Measurements from ENCODE around the gene FAM3C. TPM values are rescaled to one million over a fixed set of nuclear protein-coding genes. Genes with fewer than 3 reads are reported as not detected.

FAM3C gene
- total RNA-seq, 1 donor from 2014 or later: 47.5 TPM

- TF ChIP-seq, protein P1, sequence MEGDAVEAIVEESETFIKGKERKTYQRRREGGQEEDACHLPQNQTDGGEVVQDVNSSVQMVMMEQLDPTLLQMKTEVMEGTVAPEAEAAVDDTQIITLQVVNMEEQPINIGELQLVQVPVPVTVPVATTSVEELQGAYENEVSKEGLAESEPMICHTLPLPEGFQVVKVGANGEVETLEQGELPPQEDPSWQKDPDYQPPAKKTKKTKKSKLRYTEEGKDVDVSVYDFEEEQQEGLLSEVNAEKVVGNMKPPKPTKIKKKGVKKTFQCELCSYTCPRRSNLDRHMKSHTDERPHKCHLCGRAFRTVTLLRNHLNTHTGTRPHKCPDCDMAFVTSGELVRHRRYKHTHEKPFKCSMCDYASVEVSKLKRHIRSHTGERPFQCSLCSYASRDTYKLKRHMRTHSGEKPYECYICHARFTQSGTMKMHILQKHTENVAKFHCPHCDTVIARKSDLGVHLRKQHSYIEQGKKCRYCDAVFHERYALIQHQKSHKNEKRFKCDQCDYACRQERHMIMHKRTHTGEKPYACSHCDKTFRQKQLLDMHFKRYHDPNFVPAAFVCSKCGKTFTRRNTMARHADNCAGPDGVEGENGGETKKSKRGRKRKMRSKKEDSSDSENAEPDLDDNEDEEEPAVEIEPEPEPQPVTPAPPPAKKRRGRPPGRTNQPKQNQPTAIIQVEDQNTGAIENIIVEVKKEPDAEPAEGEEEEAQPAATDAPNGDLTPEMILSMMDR (conservative IDR thresholded peaks at IDR 0.05): no peak
- Mint-ChIP-seq H3K4me3 (no peak overlapping the region), H3K4me1 (peaks cover 5% of the 10 kb centered on the region), H3K27ac (ENCODE audit: unreplicated experiment) (no peak overlapping the region), H3K36me3 (ENCODE audit: low read depth) (peaks cover 9% of the 10 kb centered on the region), H3K9me3 (no peaks in the 10 kb centered on the region), H3K27me3 (ENCODE audit: low read depth) (no peaks in the 10 kb centered on the region)
- no peak for DNase-seq (ENCODE audit: low read depth, low spot score)
These were observed 19.1 kb downstream of the FAM3C start for GRCh38 chr7:121376979-121377378.

DNA sequence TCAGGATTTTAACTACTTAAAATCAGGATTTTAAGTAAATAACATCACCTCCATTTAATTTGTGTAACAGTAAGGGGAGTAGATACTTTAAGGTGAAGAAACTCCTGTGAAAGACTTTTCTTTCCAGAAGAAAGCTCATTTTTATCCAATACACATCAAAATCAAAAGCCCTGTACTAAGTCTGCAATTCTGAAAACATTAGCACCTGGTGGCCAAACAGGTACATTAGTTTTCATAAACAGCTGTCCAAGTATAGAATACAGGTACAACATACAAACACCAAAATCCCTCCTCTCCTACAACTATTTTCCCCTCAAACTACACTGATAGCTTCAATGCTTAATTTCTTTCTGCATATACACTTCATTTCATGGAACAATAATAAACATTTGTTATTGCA, 22.9 kb downstream of the FAM3C start:
- Mint-ChIP-seq H3K27me3 (ENCODE audit: low read depth) (no peaks in the 10 kb centered on the region), H3K4me3 (no peak overlapping the region), H3K9me3 (no peaks in the 10 kb centered on the region), H3K27ac (ENCODE audit: unreplicated experiment) (no peak overlapping the region), H3K4me1 (peaks cover 5% of the 10 kb centered on the region), H3K36me3 (ENCODE audit: low read depth) (peaks cover 14% of the 10 kb centered on the region)
- TF ChIP-seq, protein P1 (conservative IDR thresholded peaks at IDR 0.05): peak; percentile 49
- DNase-seq (ENCODE audit: low read depth, low spot score): no peak

- peaks cover 5% of the 10 kb centered on the region for H3K4me1 Mint-ChIP-seq
- H3K27ac Mint-ChIP-seq (ENCODE audit: unreplicated experiment): no peak overlapping the region
These were observed 23.6 kb downstream of the FAM3C start for GRCh38 chr7:121372376-121373010.

DNA sequence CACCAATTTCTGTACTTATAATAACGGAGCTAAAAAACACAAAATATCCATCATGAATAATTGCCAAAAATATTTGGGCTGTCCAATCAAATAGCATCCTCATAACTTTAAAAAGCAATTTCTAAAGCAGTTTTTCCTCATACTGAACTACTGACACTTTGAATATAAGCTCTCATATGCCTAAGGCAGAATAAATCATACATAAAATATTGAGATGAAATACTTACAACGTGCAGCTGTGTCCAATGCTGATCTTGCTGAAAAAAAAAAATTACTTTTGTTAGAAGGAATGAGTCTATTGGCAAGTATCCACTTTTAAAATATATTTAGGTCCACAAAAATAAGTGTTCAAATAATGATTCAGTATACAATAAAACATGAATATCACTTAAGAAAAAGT, 24.2 kb downstream of the FAM3C start:
- H3K27ac Mint-ChIP-seq (ENCODE audit: unreplicated experiment): no peak overlapping the region
- DNase-seq (ENCODE audit: low read depth, low spot score): no peak
- peaks cover 14% of the 10 kb centered on the region for H3K36me3 Mint-ChIP-seq (ENCODE audit: low read depth)
- H3K9me3 Mint-ChIP-seq: no peaks in the 10 kb centered on the region
- H3K4me3 Mint-ChIP-seq: no peak overlapping the region
- no peaks in the 10 kb centered on the region for H3K27me3 Mint-ChIP-seq (ENCODE audit: low read depth)
- TF ChIP-seq, protein P1 (conservative IDR thresholded peaks at IDR 0.05): no peak
- peaks cover 5% of the 10 kb centered on the region for H3K4me1 Mint-ChIP-seq

More at GRCh38 chr7:121372376-121373010, 23.6 kb downstream of the FAM3C start:
- DNase-seq (ENCODE audit: low read depth, low spot score): no peak
- H3K9me3 Mint-ChIP-seq: no peaks in the 10 kb centered on the region
- H3K27me3 Mint-ChIP-seq (ENCODE audit: low read depth): no peaks in the 10 kb centered on the region
- H3K4me3 Mint-ChIP-seq: no peak overlapping the region
- peaks cover 14% of the 10 kb centered on the region for H3K36me3 Mint-ChIP-seq (ENCODE audit: low read depth)
- TF ChIP-seq, protein P1 (conservative IDR thresholded peaks at IDR 0.05): no peak

DNA sequence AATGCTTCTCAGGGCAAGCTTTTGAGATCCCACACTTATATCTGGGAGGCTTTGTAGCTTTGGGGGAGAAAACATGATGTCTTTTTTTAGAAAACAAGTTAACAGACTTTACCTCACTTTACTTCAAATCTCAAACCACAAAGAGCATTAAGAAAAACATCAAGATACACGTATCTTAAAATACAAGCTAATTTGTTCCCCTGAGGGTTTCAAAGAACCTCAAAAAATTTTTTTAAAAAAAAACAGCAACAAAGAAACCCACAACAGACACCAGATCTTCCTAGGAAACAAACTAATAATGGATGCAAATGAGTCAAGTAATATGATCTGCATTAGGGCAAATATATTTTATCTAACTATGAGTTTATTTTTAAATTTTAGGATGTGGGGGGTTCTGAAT, 24.7 kb downstream of the FAM3C start:
- Mint-ChIP-seq H3K36me3 (ENCODE audit: low read depth) (peaks cover 14% of the 10 kb centered on the region), H3K9me3 (no peaks in the 10 kb centered on the region), H3K27ac (ENCODE audit: unreplicated experiment) (no peak overlapping the region), H3K27me3 (ENCODE audit: low read depth) (no peaks in the 10 kb centered on the region), H3K4me3 (no peak overlapping the region), H3K4me1 (peaks cover 5% of the 10 kb centered on the region)
- DNase-seq (ENCODE audit: low read depth, low spot score): no peak
- TF ChIP-seq, protein P1 (conservative IDR thresholded peaks at IDR 0.05): no peak
